K562 (cell line): ENCODE data around the gene CHMP1A.

Experiments
- BDP1 ChIP-seq: IDR thresholded peaks from 3 replicates; pipeline ENCODE4 v1.6.1; 2011; ENCODE audit not compliant: insufficient read length, insufficient read depth
- CBX2 ChIP-seq: fragments of 200-600 bp; sonication (generic); IDR thresholded peaks from one replicate; pipeline ENCODE4 v1.6.1; 2012; ENCODE audit warnings: mild to moderate bottlenecking, low read length, inconsistent platforms; ENCODE audit not compliant: insufficient read depth, poor library complexity, severe bottlenecking
- L3MBTL2 ChIP-seq: fragments of 450-650 bp; IDR thresholded peaks from 2 replicates; pipeline ENCODE4 v1.6.1; 2016; ENCODE audit warnings: mild to moderate bottlenecking, moderate library complexity
- MTA3 ChIP-seq: fragments of 450-650 bp; formaldehyde crosslinking; IDR thresholded peaks from 2 replicates; pipeline ENCODE4 v1.6.1; 2017; ENCODE audit warnings: mild to moderate bottlenecking, borderline replicate concordance
- TF ChIP-seq, protein P1 (sequence below): sonication (generic); formaldehyde crosslinking; IDR thresholded peaks from 2 replicates; pipeline ENCODE4 v1.8.0; 2022; ENCODE audit warnings: mild to moderate bottlenecking, missing genetic modification reagents
- TF ChIP-seq, protein P2 (sequence below): fragments of 250-450 bp; sonication (Bioruptor Pico); IDR thresholded peaks from 2 replicates; pipeline ENCODE4 v1.4.0; 2020; ENCODE audit warnings: mild to moderate bottlenecking

DNA sequence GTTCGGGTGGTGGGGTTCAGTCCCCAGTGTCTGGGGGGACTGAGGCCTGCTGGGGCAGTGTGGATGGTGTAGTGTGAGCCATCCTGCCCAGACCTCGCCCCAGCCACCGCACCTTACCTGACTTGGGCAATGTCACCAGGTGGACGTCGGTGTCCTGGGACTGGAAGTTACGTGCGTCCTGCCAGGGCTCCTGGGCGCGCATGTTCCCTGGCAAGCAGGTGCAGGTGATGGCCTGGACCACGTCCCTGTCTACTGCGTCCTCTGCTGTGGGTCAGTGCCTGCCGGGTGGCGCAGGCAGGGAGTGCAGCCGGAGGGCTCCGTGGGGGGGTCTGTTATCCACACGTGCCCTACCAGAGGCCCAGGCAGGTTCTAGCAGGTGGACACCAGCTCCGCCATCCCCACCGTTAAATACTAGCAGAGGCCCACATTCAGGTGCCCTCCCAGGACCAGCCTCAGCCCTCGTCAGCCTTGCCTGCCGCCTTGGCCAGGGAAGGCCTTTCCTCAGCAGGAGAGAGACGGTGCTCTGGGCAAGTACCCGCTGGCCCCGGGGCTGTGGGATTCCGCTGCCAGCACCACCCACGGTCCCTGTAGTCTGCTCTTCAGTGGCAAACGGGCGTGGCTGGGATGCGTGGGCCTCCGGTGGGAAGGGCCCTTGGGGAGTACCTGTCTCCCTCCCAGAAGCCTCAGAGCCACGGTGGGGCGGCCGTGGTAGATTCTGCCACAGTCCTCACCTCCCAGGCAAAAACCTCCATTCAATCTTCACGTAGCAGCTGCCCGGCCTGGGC is 52.1 kb downstream of the CHMP1A start:
- no peak for TF ChIP-seq CBX2
- no peak for TF ChIP-seq BDP1
- TF ChIP-seq, protein P1, sequence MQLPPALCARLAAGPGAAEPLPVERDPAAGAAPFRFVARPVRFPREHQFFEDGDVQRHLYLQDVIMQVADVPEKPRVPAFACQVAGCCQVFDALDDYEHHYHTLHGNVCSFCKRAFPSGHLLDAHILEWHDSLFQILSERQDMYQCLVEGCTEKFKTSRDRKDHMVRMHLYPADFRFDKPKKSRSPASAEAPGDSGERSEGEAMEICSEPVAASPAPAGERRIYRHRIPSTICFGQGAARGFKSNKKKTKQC (CRISPR knock-in tag): no peak
- TF ChIP-seq MTA3: no peak
- TF ChIP-seq L3MBTL2: no peak
- TF ChIP-seq, protein P2, sequence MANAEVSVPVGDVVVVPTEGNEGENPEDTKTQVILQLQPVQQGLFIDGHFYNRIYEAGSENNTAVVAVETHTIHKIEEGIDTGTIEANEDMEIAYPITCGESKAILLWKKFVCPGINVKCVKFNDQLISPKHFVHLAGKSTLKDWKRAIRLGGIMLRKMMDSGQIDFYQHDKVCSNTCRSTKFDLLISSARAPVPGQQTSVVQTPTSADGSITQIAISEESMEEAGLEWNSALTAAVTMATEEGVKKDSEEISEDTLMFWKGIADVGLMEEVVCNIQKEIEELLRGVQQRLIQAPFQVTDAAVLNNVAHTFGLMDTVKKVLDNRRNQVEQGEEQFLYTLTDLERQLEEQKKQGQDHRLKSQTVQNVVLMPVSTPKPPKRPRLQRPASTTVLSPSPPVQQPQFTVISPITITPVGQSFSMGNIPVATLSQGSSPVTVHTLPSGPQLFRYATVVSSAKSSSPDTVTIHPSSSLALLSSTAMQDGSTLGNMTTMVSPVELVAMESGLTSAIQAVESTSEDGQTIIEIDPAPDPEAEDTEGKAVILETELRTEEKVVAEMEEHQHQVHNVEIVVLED (CRISPR knock-in tag): no peak
